Neural crest cell (in vitro differentiated cells): ENCODE measurements around the gene PRM2. TPM values are rescaled to one million over a fixed set of nuclear protein-coding genes. Genes with fewer than 3 reads are reported as not detected.

Source experiments
- DNase-seq: peaks from one replicate; pipeline ENCODE4 v3.0.0; 2021; ENCODE audit warnings: low read depth, mixed read lengths, low spot score
- H3K27ac Mint-ChIP-seq: one replicate; pipeline ENCODE4 v1.8.0; 2021; ENCODE audit warnings: mild to moderate bottlenecking, mixed read lengths; ENCODE audit not compliant: unreplicated experiment
- H3K27me3 Mint-ChIP-seq: 2 replicates; pipeline ENCODE4 v1.8.0; 2021; ENCODE audit warnings: low read depth, mild to moderate bottlenecking, mixed read lengths
- H3K36me3 Mint-ChIP-seq: 2 replicates; pipeline ENCODE4 v1.8.0; 2021; ENCODE audit warnings: low read depth, mild to moderate bottlenecking, mixed read lengths
- H3K4me1 Mint-ChIP-seq: 2 replicates; pipeline ENCODE4 v1.8.0; 2021; ENCODE audit warnings: mixed read lengths
- H3K4me3 Mint-ChIP-seq: one replicate; pipeline ENCODE4 v1.8.0; 2021; ENCODE audit warnings: mild to moderate bottlenecking, mixed read lengths
- H3K9me3 Mint-ChIP-seq: 2 replicates; pipeline ENCODE4 v1.8.0; 2021; ENCODE audit warnings: mixed read lengths
- total RNA-seq: library from RNA; stranded (reverse); gene quantifications from 2 replicates; pipeline ENCODE4 v1.2.1, GENCODE V29; 2021
- TF ChIP-seq, protein P1 (sequence below): fragments of 200-600 bp; sonication (generic); conservative IDR thresholded peaks from 2 replicates; pipeline ENCODE4 v1.5.0; 2021; ENCODE audit warnings: antibody characterized with exemption, mild to moderate bottlenecking

The PRM2 gene
- total RNA-seq, 1 donor from 2014 or later, result not detected

- Mint-ChIP-seq H3K4me1 (no peaks in the 10 kb centered on the region), H3K36me3 (no peaks in the 10 kb centered on the region), H3K9me3 (no peaks in the 10 kb centered on the region), H3K27ac (no peak overlapping the region), H3K4me3 (no peak overlapping the region), H3K27me3 (no peaks in the 10 kb centered on the region)
- DNase-seq, result no peak
- TF ChIP-seq, protein P1, sequence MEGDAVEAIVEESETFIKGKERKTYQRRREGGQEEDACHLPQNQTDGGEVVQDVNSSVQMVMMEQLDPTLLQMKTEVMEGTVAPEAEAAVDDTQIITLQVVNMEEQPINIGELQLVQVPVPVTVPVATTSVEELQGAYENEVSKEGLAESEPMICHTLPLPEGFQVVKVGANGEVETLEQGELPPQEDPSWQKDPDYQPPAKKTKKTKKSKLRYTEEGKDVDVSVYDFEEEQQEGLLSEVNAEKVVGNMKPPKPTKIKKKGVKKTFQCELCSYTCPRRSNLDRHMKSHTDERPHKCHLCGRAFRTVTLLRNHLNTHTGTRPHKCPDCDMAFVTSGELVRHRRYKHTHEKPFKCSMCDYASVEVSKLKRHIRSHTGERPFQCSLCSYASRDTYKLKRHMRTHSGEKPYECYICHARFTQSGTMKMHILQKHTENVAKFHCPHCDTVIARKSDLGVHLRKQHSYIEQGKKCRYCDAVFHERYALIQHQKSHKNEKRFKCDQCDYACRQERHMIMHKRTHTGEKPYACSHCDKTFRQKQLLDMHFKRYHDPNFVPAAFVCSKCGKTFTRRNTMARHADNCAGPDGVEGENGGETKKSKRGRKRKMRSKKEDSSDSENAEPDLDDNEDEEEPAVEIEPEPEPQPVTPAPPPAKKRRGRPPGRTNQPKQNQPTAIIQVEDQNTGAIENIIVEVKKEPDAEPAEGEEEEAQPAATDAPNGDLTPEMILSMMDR, result no peak
Observed at GRCh38 chr16:11283820-11284248, 7.6 kb upstream of the PRM2 start.

- TF ChIP-seq, protein P1, result no peak
- H3K27ac Mint-ChIP-seq, result peak within 1 kb of the TSS; percentile 35
- no peak for DNase-seq
- H3K4me1 Mint-ChIP-seq, result no peaks in the 10 kb centered on the region
- H3K27me3 Mint-ChIP-seq, result no peaks in the 10 kb centered on the region
- H3K36me3 Mint-ChIP-seq, result no peaks in the 10 kb centered on the region
- H3K9me3 Mint-ChIP-seq, result no peaks in the 10 kb centered on the region
- H3K4me3 Mint-ChIP-seq, result no peak within 1 kb of the TSS
Observed at GRCh38 chr16:11280616-11281522, 4.6 kb upstream of the PRM2 start, which contains the start of gene PRM1. Gene PRM1 (minus strand): TSS chr16:11281330. CDS start chr16:11281238, 92 bp downstream.

- Mint-ChIP-seq H3K27ac (peak overlapping the region; percentile 66), H3K4me3 (no peak overlapping the region), H3K27me3 (no peaks in the 10 kb centered on the region), H3K36me3 (no peaks in the 10 kb centered on the region), H3K9me3 (no peaks in the 10 kb centered on the region), H3K4me1 (peaks cover 9% of the 10 kb centered on the region)
- TF ChIP-seq, protein P1, result no peak
- DNase-seq, result no peak
Observed at GRCh38 chr16:11278681-11279628, 2.7 kb upstream of the PRM2 start.

DNA sequence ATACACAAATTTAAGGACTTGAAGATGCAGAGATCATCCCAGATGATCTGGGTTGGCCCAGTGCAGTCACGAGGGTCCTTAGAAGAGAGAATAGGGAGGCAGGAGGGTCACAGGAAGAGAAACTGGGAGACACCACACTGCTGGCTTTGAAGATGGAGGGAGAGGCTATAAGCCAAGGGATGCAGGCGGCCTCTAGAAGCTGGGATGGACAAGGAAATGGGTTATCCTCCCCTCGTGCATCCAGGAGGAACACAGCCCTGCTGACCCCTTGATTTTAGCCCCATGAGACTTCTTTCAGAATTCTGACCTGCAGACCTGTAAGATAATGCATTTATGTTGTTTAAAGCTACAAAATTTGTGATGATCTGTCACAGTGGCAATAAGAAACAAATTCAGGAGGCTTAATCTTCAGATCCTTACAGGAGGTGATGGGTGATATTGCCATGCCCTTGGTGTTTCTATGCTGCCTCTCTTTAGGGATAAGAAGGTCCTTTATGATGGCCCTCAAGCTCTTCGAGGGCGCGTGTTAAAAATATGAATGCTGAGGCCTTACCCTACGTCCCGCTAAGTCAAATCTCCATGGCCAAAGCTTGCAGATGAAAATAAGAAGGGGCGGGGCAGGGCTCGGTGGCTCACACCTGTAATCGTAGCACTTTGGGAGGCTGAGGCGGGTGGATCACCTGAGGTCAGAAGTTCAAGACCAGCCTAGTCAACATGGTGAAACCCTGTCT, 1.5 kb upstream of the PRM2 start:
- Mint-ChIP-seq H3K27me3 (no peaks in the 10 kb centered on the region), H3K9me3 (no peaks in the 10 kb centered on the region), H3K4me3 (no peak overlapping the region), H3K4me1 (peaks cover 17% of the 10 kb centered on the region), H3K36me3 (no peaks in the 10 kb centered on the region), H3K27ac (no peak overlapping the region)
- TF ChIP-seq, protein P1, result no peak
- no peak for DNase-seq
